Measurements from ENCODE around the gene DNM3.
"Not testable (repeated sequence)": the region's sequence is repeated elsewhere in the genome, so short reads cannot be mapped to it uniquely, and the experiment has no call there.

DNM3 gene

DNA sequence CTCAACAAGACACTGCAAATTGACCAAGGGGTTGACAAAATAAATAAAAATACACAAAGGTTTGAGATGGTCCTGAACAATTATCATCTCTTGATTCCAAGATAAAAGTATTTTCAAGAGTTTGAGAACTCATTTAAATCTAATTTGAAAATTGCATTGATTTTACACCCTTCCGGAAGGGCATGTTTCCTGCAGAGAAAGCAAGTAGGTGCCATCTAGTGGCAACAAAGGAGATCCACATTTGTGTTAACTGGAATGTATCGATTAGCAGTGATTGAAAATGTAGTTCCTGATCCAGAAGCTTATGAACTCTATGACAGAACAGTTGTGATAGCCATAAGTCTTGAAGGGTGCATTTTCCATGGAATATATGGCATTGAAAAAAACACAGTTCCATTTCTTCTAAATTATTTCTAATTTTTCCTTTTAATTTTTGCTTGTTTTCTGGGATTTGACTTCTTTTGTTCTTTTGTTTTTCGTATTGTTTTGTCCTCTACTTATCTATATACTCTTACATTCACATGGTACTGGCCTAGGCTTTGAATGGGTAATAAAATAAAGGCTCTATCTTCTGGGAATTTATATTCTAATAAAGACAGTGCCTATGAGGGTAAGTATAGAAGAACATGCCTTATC lies 143.7 kb downstream of the DNM3 start:
- FAIRE-seq: peak; percentile 94

DNA sequence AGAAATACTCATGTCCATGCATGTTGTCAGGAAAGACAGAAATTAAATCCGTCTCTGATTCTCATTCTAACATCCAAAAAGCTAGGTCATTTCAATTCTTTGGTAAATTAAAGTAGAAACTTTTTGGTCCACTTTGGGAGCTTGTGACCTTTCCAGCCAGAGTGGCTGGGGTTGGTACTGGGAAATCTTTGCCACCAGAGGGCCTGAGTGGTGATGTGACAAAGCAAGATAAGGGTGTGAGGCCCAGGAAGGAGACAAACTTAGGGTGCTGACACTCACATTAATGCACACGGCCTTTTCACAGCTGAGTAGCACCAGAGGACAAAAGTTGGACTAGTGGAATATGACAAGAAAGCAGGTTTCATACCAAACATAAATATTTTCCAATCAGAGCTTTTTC lies 144.3 kb downstream of the DNM3 start:
- no peak for FAIRE-seq

DNA sequence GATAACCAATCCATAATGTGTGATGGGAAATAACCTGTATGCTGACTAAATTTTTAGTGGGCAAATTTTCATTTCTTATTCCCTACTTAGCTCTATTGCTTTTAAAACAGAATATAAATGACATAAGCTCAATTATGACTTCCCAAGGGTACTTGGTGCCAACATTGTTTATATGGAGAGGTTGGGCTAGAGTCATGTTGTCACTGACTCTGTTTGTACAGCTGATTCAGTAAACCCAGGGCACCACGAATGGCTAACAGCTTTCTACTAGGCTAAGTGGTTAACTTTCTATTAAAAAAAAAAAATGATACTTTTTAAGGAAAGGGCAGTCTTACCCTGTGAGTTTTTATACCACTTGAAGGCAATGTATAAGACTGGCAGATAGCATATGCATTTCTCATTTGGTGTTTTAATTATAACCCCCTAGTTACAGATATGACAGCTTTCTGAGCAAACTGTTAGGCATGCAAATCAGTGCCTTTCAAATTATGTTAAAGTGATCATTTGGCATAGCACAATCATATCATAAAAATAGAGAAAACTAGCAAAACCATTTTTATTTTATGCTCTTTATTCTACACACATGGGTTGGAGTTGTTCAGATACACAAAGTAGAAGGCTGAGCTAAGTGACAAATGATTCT lies 147.1 kb downstream of the DNM3 start:
- no peak for FAIRE-seq

DNA sequence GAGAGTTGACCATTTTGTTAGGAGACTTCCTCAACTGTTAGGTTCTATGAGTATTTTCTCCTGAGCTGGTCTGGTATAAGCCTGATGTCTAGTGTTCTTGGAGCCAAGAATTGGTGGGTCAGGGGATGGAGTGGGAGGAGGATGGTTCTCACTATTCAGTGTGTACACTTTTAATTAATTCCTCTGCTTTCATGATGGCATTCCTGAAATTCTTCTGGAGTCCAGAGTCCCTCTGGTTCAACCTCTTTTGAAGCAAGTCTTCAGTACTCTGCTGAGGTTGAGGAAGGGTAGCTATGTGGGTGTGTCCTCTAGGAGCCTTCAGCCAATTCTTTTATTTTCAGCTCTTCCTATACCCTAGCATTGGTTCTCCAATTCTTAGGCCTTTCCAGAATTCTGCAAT lies 149.1 kb downstream of the DNM3 start:
- no peak for FAIRE-seq

DNA sequence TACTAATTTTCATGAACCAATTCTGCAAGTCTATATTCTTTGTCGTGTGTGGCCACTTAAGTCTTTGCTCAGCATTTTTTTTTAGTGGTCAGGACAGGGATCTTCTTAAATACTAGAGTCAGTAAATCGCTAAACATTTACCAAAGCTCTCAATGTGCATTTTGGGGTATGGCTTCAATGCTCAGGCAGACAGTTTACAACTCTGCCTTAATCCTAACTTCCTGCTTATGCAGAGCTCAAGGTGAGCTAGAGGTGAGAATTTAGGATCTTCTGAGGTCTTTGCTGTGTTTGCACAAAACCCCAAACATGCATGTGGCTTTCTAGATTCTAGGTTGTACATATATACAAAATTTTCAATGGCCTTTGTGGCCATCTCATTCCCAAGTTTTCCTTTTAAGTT lies 153.0 kb downstream of the DNM3 start:
- no peak for FAIRE-seq

DNA sequence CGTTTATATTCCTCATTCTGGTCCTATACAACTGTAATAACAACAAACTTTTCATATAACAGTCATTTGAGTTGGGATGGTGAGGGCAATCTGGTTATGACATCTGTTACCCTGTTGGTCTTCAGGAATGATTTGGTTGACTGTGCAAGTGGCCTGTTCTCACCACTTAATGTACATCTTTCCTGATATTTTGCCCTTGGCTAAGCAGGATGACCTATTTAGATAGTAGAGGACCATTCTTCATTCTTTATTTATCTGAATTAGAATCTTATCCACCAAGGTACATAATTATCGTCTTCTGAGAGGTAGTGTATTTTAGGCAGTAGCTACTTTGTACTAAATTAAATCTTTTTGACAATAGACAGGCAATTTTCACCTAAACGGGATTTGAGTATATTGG lies 154.3 kb downstream of the DNM3 start:
- no peak for FAIRE-seq

DNA sequence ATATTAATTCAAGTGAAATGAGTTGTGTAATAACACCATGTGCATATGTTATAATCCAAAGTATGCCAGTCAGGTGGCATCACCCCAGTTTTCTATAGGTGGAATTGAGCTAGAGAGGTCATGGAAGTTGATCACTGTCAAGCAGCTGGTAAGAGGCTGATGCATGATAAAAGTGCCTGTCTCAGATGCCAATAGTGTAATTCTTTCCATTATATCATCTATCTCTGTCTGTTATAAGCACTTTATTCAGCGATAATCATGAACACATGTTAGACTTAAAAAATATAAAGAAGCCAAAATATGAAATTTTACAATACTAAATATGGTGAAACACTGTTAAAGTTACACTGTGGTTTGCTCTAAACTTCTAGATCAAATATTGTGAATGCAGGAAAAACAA lies 156.6 kb downstream of the DNM3 start:
- no peak for FAIRE-seq

DNA sequence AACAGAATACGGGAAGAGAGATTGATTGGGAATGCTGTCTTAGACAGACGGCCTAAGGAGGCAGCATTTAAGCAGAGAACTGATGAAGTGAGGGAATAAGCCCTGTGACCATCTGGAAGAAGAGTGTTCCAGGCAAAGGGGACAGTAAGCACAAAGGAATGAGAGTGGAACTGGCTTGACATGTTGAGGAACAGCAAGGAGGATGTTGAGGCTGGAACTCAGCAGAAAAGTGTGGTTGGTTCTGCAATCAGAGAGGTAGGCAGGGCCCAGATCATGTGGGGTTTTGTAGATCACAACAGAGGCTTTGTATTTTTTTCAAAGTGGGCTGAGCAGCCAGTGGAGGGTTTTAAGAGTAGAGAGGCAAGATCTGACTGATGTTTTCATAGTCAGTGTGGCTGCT lies 157.4 kb downstream of the DNM3 start:
- FAIRE-seq: no peak

DNA sequence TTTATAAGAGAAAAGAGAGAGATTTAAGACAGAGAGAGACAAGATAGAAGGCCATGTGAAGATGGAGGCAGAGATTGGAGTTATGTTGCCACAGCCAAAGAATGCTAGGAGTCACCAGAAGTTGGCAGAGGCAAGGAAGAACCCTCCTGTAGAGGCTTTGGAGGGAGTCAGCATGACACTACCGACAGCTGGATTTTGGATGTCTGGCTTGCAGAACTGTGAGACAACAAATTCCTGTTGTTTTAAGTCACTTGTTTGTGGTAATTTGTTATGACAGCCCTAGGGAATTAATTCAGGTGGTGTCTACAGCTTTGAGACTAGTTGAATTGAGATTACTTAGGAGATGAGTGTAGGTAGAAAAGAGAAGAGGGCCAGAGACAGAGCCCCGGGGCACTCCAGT lies 158.5 kb downstream of the DNM3 start:
- no peak for FAIRE-seq

DNA sequence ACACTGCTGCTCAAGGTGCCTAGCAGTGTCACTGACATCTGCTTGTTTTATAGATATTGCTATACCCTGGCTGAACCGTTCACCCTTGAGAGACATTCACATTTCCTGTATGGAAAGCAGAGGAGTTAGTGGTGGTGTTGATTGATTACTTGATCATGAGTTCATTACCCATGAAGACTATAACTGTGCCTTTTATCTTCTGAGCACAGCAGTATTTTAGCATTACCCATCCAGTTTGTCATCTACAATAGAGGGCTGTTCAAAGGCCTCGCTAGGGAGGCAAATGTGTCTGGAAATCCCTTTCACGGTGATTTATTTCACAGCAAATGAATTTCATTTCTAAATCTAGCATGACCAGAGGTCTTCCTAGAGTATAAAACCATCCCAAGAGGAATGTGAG lies 160.0 kb downstream of the DNM3 start:
- no peak for FAIRE-seq

DNA sequence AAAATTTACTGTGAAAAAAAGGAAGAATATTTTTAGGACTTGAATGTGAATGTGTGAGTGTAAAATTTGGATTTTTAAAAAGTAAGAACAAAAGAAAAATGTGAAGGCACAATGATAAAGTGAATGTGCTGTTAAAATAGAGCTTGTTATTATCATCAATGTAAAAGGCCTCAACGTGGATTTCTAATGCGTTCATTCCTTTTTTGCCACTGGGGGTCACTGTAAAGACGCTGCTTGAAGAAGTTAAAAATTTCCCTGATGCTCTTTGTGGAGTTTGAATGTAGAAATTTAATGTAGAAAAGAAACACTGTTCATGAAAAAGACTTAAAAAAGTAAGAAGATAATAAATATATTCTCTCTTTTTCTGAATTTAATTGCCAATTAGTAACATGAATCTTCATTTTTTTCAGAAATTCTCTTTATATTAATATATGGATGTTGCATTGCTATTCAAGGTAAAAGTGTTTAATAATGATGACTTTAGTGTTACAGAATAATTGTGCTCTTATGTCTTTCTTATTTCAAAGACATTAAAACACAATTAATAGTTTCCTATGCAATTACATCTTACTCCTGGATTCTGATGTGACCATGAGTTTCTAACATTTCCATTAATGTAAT lies 161.5 kb downstream of the DNM3 start:
- peak; percentile 99 for FAIRE-seq

DNA sequence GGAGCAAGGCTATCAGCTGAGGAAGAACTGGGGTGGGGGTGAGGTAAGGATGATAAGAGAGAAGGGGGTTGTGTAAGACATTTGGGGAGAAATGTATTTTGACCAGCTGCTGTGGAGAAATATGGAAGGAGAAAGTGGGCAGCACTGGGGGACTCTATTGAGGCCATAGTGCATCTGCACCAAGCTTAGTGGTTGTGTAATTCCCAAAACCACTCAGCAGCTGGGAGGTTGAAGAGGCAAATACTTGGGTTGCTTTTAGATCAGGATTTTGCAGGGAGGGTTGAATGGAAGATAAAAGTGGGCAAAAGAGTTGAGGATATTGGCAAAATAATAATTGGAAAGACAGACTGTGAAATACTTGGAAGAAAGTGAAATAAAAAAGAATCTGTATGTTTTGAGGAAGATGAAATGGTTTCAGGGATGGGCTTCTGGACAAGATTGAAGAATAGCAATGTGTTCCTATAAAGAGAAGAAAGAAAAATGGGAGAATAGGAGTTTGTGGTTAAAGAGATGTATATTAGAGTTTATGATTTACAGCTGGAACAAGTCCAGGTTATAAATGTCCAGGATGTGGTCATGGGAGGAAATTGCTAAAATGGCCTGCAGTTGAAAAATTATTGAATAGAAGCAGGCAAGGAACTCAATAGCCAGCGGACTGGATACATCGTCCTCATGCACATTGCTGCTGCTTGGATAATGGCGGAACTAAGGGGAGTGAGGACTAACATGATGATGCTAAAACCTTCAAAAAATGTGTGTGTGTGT lies 162.7 kb downstream of the DNM3 start:
- FAIRE-seq: no peak

DNA sequence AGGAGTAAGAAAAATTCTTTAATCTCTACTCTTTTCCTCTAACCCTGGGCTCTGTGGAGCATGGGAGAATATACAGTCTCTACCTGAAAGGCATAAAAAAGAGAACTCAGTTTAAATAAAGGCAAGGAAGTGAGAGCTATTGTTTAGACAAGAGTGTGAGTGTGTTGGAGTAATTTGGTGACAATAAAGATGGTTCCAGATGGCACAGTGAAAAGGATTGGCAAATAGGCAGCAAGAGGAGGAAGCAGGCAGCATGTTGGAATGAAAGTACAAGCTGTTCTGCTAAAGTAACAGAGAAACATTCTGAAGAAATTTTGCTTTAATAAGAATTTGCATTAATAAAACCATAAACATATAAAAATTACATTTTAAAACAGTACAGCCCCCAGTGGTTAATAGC lies 163.4 kb downstream of the DNM3 start:
- no peak for FAIRE-seq

DNA sequence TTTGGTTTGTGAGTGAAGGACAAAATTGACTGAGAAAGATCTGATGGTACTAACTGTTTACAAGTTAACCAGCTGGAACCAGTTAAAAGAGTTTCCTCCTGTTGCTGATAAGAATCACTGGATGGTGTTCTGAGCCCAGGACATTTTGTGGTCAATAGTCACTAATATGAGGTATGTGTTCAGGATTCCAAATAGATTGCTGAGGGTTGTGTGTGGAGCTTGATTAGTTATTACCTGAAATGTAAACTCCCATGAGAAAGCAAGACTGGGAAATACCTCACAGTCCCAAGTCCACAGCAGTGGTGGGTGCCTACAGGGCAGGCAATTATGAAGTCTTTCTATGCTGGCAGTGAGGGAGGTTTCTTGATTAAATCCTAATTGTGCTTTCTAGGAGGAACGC lies 164.6 kb downstream of the DNM3 start:
- FAIRE-seq: peak; percentile 93

DNA sequence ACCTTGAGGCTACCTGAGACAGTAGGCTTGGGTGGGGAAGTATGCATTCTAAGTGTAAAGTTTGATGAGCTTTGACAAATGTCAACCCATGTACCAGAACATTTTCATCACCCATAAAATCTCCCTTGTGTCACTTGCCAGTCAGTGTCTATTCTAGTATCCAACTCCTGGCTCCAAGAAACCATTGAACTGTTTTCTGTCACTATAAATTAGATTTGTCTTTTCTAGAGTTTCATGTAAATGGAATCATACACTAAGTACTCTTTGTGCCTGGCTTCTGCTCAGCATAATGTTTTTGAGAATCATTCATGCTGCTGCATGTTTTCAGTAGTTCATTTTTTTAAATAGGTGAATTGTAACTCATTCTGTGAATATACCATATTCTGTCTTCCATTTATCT lies 165.4 kb downstream of the DNM3 start:
- FAIRE-seq: peak; percentile 69

DNA sequence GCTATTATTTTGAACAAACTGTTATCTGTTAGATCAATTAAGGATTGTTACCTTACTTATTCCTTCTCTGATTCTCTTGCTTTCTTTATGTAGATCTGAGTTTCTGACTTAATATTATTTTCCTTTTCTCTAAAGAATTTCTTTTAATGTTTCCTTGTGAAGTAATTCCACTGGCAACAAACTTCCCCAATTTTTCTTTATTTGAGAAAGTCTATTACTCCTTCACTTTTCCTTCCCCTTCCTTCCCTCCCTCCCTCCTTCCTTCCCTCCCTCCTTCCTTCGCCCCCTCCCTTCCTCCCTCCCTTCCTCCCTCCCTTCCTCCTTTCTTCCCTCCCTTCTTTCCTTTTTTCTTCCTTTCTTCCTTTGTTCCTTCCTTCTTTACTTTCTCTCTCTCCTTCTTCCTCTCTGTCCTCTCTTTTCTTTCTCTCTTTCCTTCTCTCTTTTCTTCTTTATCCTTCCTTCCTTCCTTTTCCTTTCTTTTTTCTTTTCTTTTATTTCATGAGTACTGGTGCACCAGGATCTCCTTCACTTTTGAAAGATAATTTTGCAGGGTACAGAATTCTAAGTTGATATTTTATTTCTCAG lies 177.5 kb downstream of the DNM3 start:
- peak; percentile 49 for FAIRE-seq

DNA sequence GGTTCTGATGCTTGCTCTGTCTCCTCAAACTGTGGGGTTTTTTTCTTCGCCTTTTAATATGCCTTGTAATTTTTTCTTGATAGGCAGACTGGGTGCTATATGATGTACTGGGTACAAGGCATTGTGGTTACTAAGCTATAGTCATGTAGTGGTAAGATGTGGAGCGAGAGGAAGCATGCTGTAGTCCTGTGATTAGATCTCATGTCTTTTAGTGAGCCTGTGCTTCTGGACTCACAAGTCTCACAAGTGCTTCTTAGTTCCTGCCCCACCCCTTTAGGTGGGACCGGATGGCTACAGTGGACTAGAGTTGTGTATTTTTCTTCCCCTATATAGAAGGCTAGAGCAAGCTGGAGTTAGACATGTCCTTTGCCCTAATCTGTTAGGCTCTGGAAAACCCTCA lies 178.7 kb downstream of the DNM3 start:
- no peak for FAIRE-seq

DNA sequence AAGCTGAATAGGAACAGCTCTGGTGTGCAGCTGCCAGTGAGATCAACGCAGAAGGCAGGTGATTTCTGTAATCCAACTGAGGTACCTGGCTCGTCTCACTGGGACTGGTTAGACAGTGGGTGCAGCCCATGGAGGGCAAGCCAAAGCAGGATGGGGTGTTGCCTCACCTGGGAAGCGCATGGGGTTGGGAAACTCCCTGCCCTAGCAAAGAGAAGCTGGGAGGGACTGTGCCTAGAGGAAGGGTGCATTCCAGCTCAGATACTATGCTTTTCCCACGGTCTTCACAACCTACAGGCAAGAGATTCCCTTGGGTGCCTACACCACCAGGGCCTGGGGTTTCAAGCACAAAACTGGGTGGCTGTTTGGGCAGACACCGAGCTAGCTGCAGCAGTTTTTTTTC lies 183.2 kb downstream of the DNM3 start:
- no peak for FAIRE-seq

DNA sequence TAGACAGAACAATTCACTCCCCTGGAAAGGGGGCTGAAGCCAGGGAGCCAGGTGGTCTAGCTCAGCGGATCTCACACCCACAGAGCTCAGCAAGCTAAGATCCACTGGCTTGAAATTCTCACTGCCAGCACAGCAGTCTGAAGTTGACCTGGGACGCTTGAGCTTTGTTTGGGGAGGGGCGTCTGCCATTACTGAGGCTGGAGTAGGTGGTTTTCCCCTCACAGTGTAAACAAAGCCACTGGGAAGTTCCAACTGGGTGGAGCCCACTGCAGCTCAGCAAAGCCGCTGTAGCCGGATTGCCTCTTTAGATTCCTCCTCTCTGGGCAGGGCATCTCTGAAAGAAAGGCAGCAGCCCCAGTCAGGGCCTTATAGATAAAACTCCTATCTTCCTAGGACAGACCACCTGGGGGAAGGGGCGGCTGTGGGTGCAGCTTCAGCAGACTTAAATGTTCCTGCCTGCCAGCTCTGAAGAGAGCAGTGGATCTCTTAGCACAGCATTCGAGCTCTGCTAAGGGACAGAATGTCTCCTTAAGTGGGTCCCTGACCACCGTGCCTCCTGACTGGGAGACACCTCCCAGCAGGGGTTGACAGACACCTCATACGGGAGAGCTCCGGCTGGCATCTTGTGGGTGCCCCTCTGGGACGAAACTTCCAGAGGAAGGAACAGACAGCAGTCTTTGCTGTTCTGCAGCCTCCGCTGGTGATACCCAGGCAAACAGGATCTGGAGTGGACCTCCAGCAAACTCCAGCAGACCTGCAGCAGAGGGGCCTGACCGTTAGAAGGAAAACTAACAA lies 183.8 kb downstream of the DNM3 start:
- FAIRE-seq: not testable (repeated sequence)

DNA sequence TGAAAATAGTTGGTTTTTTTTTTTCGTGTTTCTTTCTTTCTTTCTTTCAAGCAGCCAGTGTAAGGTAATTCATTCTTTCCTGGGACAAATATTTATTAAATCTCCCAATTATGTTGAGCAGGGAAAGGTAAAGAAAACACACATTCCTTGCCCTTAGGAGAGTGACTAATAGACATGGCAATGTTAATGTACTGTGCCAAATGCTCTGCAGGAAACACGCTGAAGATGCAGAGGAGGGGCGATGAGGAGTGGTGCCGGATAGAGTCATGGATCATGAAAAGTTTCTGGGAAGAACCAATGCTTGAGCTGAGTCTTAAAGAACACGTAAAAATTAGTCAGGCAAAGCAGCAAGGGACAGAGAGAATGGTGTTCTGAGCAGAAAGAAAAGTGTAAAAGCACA lies 199.2 kb downstream of the DNM3 start:
- peak; percentile 99 for FAIRE-seq

DNA sequence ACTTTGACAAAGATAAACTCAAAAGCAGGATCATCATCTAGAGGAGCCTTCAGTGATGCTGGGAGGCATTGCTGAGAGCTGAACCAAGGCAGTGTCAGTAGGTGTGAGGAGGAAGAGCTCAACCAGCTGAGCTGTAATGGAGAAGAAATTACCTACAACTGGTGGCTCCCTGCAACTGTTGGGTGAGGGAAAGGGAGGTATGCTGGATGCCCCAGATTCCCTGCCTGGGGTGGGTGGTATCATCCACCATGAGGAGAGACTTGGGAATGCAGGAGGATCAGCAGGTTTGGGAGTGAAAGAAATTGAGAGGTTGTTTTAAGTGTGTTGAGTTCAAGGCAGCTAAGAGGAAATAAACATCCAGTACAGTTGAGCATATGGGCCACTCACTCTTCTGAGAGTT lies 199.8 kb downstream of the DNM3 start:
- FAIRE-seq: no peak

DNA sequence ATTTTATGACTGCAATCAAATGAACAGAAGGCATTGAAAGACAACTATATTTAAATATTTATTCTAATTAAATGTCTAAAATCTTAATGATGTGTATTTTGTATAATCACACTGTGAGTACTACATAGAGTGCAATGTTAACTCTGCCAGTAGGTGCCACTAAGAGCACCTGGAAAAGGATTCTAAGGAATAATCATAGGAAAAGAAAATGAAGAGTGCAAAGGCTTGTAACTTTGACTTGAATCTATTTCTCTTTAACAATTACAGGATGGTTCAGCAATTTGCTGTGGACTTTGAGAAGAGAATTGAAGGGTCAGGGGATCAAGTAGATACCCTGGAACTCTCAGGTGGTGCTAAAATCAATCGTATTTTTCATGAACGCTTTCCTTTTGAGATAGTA lies 200.4 kb downstream of the DNM3 start:
- FAIRE-seq: peak; percentile 98

DNA sequence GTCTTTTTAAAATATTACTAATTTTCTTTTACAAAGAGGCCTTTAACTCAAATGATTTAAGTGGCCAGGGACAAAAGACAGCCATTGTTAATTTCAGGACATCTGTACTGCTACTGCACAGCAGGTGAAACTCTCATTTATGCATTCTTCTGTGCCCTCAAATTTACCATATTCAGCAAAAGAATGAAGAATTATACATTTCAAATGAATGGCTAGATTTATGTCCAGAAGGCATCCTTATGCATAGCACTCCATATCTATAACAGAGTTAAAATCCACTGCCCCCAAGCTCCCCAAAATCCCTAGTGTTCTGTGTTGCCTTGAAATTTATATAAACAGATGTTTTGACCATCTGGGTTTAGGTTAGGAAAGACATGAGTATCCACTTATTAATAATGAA lies 202.6 kb downstream of the DNM3 start:
- no peak for FAIRE-seq

Data from G401.6 (cell line).